NCI-H2196 treated with DMSO at 0.1 percent for 48 hours (cell line): ENCODE data around the gene HIGD1A.

ENCODE experiments used
- DNase-seq: peaks from one replicate; lab custom pipeline; 2025; ENCODE audit not compliant: unreplicated experiment; lab: John Stamatoyannopoulos, UW

The HIGD1A gene

DNA sequence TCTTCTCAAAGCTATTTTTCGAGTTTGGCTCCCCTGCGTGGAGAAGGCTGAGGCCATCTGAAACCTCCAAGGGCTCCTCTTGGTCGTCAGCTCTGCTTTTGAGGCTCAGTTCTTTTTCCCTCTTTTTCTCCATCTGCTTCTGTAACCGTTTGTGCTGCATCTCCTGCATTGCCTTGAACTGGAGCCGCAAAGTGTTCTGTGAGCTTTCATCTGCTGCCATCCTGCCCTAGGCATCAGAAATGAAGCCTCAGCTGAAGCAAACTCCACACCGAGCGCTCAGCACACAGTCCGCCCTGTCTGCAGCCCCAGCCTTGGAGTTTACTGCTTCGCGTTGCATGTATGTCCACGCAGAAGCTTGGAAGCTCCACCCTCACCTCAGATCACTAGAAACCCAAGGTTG is 46.2 kb downstream of the HIGD1A start:
- no peak for DNase-seq

DNA sequence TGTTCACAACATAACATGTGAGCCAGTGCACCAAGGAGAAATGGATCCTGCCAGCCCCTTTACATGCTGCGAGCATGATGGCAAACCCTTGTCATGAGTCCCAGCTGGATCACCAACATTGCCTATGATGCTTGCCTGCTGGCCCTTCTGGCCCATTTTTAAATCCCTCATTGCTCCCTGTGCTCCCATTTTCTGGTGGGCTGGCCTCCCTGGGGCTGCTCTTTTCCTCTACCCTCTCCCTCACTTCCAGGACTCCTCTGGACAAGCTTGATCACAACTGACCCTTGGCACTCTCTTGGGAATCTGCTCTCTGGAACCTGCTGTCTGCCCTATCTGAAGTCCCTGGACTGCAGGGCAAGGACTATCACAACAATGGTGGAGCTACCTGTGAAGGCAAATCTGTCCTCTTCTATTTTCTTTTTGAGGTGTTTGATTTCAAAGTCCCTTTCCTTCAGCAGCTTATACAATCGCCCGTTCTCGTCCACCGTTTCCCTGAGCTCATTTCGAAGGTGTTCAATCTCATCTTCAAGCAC is 47.5 kb downstream of the HIGD1A start:
- no peak for DNase-seq

DNA sequence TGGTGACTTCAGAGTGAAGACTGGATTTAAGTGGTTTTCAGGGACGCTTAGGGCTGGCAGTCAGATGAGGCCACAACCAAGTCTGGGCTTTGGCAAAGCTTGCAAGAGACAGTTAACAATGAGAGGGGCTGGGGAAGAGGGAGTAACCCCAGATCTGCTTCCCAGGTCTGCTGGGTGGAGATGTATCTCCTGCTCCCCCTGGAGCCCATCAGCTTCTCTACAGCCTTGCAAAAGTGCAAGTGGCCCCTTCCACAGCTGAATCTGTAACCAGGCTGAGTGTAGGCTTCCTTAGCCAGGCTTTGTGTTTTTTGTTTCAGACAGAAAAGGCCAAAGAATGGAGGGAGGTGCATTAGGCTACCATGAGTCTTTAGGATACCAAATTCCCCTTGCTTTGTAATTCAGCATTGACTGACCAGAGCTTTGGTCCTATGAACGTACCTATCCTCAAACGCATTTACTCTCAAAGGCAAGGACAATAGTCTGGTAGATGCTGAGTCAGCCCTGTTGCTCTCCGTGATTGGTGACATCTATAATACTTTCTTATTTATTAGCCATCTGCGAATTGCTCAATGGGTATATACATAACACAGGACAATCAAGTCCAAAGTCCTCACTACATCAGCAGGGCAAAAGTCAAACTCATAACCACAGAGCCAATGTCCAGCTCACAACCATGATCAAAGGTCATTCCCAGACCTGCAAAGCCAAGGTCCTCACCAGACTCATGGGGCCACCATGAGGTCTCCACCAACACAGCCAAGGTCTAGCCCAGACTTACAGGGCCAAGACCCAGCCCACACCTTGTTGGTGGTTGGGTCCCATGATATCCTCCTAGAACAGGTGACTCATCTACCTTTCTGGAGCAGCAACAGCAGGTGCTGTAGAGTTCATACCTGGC is 48.4 kb downstream of the HIGD1A start:
- peak; percentile 4 for DNase-seq

DNA sequence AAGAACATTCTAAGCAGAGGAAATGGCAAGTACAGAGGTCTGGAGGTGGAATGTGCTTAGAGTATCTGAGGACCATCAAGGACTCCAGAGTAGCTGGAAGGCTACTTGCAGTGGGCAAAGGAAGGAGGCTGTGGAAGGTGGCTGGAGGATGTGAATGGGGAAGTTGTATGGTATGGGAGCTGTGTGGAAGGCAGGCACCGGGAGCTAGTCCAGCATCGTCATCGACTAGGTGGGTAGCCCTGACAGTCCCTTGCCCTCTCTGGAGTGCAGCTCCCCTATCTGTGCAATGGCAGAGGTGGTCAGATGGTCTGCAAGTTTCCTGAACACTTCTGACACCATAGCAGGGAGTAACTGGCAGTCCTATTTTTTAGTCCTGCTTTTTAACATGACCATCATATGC is 50.5 kb downstream of the HIGD1A start:
- DNase-seq = no peak

DNA sequence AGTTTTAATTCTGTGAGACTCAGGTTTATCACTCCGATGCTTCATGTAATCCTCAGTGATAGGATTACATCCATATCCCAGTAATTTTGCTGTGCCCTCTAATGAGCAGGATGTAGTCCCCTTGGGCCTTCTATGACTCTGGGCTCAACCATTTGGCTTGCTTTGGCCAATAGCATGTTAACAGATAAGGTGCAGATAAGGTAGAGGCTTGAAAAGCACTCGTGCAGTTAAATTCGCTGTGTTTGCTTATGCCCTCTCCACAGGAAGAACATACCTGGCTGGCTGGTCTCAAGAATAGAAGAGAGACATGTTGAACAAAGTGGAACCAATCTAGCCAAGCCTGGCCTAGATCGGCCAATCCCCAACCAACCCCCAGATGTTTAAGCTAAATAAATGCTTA is 51.3 kb downstream of the HIGD1A start:
- no peak for DNase-seq

DNA sequence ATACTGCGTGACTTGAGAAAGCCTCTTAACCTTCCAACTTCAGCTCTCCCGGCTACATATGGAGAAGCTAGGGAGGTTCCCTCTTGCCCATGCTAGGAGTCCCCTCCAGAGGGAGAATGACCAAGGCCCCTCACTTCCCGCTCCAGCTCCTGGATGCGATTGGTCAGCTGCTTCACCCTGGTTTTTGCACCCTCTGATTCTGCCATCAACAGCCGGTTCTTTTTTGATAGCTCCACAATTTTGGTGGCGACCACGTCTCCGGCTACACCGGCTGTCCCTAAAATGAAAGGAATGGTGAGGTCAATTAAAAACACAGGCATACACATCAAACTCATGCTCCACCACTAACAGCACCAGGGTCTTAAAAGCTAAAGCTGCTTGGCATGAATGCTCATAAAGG is 51.8 kb downstream of the HIGD1A start:
- no peak for DNase-seq

DNA sequence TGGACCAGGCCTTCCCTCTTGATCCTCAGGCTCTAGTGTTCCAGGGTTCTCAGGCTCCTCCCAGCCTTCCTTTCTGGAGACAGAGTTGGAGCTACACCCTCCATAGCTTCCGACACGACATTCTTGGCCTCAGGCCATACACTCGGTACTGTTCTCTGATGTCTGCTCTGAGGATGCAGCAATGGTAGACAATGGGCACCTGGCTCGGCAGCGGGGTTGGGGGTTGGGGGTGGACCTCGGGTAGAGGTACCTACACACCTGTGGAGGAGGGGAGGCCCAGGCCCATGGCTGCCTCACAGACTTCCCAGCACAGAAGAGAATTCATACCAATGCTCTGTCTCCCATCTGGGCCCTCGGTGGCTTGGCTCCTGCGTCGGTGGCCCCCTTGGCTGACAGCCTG is 52.7 kb downstream of the HIGD1A start:
- DNase-seq = no peak

DNA sequence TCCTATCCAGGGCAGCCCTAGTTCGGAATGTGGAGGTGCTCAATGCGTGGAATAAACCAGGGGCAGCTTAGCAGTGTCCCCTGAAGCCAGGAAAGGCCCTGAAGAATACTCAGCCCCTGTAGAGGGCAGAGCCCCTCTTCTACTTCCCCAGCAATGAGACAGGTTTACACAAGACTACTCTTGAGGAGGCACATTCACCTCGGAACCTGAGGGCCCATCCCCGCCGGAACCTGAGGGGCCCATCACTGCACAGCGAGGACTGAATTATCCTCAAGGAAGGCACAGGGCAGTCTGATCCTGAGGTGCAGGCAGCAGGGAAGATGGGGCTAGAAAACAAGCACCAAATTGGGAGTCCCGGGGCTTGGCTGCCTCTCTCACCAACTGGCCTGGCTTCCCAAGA is 53.5 kb downstream of the HIGD1A start:
- no peak for DNase-seq

DNA sequence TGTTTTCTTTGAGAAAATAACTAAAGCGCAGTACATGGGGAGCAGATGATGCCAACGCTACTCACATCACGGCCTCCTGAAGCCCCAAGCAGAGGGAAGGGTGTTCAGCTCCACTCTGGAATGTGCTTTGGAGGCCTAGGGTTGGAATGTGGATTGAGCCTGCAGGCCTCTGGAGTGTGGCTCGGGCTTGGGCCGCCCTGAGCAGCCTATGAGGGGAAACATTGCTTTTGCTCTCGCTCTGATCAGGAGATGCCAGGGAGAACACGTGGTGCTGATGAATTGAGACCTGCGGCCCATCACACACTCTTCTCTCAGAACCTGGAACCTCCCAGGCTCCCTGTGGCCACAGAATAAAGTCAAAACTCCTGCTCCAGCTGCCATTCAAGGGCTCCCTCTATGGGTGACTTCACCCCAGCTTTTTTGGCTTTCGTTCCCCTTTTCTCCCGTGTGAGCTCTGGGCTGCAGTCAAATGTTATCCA is 54.5 kb downstream of the HIGD1A start:
- no peak for DNase-seq

DNA sequence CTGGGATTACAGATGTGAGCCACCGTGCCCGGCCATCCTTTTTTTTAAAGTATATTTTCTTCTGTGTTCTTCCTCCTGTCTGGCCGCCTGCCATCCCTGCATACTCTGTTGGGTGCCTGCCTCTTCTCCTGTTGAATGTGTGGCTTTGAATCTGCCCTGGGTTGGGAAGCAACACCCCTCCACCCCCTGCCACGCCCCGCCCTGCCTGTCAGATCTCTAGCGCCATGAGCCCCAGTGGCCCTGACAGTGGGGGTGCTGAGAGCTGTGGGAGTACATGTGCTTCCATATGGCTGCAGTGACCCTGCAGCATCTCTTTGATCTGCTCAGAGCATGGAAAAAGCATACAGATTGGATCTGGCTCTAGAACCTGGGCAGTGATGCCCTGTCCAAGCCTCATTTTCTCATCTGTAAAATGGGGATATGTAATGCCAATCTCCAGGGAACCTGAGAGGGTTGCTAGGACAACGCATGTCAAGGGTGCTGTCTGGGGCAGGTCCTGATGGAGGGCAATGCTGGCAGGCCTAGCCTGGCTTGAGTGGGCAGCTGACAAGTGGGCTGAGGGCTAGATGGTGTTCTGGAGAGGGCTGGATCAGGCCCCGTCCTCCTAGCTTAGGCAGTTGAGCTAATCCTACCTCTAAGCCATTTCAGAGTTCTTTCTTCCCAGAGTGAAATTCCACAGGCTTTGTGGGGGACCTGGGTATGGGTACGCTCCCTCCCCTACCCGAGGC is 55.1 kb downstream of the HIGD1A start:
- DNase-seq = no peak

DNA sequence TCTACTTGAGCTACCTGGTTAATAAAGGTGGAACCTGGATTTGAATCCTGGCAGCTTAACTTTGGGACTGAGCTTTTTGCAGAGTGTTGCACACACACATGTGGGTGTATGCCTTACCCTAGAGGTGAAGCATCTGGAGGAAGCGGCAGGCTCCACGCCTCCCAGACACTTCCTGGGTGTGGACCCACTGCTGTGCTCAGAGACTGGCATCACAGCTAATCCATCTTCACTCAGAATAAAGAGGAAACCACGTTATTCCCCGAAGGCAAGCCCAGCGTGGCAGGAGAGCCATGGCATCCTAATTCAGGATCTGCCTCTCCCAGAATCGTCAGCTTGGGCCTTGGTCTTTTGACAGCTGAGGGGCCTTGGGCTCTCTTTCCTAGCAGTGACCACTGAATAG is 56.7 kb downstream of the HIGD1A start:
- no peak for DNase-seq

DNA sequence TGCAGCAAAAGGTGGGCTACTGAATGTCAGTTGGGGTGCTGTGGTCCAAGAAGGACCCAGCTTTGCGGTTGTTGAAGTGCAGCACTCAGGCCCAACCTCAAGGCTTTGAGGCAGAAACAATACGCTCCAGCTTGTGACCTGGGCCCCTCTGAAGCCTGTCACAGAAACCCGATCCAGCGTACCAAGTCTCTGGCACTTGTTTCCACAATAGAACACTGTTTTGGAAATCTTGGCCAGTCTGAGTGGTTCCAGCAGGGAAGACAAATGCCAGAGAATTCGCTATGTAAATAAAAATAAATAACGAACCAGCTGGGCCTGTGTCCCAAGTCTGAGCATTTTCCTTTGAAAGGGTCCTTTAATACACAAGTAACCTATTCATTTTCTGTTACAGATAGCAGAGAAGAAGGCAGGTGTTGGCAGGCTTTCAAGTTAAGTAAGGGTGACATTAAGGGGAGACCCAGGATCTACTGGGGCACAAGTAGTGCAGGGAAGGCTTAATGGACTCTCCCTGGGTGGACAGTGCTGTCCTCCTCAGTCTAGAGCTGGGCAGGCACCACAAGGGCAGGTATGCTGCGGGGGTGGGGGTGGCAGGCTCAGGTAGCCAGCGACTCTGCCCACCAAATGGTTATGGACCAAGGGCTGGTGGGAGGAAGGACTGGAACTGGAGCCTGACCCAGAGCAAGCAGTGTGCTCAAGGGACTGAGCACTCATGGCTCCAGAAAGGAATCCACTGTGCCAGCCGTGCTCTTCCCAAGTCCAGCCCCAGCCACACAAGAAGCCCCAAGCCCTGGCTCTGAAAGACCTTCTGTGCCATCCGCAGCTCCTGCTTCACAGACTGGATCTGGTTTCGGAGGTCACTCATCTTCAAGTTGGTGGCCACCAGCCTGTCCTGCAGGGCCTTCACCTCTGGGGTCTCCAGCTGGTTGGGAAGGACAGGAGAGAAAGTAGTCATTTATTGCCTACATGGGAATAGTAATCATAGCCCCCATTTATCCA is 57.5 kb downstream of the HIGD1A start:
- peak; percentile 39 for DNase-seq

DNA sequence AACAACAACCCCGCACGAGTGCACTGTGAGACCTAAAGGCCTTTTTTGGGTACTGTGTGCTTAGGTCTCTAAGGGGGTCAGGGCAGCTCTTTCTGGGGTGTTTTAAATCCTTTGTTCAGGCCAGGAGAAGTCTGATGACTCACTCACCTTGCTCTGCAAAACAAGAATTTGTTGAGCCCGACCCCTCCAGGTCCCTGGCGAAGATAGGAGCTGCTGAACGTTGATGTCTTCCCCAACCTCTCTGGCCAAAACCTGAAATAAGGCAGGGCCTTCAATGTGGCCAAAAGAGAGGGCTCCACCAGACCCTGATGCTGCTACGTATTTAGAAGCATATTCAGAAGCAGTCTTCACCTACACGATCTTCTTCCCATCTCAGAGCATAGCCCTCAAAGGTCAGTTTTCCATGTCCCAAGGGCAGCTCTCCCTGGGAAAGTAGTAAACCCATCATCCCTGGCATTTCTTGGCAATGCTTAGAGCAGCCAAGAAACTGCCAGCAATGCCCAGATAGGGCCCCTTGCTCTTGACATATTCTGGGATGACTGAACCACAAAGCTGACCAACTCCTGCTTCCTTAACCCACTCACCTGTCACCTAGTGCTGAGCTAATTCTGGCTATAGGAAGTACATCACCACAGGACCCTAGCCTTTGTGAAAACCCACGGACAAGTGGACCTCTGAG is 58.4 kb downstream of the HIGD1A start:
- DNase-seq = no peak

DNA sequence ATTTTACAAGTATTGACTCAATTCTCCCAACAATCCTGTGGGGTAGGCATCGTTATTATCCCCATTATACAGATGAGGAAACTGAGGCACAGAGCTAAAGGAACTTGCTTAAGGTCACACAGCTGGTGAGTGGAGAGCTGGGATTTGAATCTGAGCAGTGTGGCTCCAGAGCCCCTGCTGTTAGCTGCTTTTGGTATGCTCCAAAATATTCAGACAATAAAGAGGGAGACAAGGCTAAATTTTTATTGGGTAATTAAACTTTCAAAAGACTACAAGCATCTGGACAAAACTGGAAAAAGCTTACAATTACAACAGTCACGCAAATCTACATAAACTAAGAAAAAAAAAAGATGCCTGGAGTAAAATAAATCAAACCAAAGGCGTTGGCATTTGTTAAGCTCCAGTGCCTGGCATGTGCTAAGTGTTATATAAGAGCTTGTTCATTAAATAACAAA is 59.0 kb downstream of the HIGD1A start:
- no peak for DNase-seq

DNA sequence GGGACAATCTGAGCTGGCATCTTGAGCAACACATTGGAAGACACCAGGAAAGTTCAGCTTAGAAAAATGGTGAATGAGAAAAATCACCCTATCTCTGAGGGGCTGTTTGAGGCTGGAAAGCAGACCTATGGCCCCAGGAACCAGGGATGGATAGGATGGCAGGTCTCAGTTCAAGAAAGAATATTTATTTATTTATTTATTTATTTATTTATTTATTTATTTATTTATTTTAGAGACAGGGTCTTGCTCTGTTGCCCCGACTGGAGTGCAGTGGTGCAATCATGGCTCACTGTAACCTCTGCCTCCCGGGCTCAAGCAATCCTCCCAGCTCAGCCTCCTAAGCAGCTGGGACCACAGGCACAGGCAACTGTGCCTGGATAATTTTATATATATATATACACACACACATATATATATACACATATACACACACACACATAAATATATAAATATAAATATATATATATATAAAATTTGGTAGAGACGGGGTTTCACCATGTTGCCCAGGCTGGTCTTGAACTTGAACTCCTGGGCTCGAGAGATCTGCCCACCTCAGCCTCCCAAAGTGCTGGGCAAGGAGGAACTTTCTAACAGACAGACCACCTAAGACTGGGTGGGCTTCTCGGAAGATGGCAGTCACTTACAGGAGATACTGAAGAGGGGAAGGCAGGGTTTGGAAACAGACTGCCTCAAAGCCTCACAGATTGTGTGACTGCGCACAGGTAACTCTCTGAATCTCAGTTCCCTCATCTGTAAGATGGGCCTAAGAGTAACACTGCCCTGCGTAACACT is 60.9 kb downstream of the HIGD1A start:
- DNase-seq = no peak

DNA sequence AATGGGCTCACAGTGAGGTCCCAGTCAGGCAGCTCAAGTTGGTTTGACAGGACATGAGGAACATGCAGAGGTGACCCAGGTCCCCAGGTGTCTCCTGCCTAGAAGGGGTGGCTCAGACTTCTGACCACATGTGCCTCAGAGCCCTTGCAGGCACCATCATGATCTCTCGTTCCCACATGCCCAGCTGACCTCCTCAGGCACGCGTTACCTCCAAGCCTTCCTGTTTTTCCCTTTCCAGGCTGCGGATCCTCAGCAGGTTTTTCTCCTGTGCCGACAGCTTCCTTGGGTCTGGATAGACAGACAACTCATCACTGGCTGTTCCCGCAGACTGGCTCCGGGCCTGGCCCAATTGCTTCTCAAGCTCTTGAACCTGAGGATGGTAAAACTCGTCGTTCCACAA is 61.6 kb downstream of the HIGD1A start:
- no peak for DNase-seq

DNA sequence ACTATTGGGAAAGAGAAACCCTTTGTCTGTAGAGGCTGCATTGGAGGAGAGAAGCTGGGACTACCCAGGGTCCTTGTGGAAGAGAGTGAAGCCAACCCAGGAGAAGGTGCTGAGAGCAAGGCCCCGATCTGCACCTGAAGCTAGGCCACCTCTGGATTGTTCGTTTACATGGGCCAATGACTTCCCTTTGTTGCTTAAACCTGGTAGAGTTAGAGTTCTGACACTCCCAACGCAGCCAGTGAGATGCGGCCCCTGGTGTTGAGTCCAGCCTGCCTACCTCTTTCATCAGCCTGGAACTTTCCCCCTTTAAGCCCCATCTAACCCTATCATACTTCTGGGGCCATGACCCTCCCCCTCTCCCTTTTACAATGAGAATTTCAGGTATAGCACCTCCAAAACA is 62.0 kb downstream of the HIGD1A start:
- DNase-seq = no peak

DNA sequence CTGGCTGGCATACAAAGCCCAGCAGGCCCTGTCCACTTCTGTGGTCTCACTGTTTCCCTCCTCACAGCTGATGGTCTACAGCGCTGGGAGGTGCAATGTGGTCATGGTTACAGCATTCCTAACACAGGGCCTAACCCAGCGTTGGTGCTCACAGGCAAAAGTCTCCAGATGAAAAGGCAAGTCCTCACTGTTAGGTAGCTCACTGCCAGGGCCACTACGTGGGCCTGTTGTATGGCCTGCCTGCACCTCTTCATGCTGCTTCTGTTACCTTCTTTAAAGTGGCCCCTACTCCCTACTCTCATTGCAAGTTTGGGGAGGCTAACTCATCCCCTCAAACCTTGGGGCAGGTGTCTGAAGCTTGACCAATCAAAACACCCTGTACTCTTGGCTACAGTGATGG is 62.5 kb downstream of the HIGD1A start:
- no peak for DNase-seq

DNA sequence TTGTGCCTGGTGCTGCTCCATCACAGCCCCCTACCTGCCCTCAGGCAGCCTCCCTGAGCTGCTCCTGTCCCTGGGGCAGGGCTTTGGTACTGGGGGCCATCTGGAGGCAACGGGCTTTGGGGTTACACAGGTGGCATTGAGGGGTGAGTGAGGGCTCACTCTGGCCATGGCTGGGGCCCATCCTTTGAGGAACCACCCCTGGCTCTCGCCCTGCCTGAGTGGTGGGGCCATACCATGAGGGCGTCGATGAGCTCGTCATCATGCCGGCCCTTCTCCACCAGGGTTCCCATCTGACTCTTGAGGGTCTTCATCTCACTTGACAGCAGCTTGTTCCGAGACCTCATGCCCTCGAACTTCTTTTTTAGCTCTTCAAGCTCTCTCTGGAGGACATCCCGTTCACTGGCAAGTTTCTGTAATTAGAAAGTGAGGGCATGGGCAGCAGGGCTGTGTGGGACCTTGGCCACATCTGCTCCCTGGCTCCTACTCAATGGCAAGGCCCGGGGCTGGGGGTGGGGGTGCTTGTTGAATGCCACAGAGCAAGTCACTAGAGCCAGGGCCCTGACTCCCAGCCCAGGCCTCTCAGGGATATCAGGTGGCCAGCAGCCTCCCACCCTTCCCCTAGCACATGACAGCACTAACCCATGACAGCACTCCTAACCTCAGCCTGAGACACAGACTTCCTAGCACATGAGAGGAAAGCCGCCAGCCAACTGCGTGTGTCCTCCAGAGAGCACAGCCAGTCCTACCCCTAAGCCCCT is 64.7 kb downstream of the HIGD1A start:
- no peak for DNase-seq
